HepG2 (cell line): Measurements from ENCODE around the gene ZNF212. TPM values are rescaled to one million over a fixed set of nuclear protein-coding genes. Genes with fewer than 3 reads are reported as not detected.

Source experiments
- ATAC-seq: fragments of 200-7000 bp; cut with Tn5 transposase; 3 replicates; pipeline ENCODE4 v1.9.1; 2020; ENCODE audit warnings: mild to moderate bottlenecking, moderate library complexity
- BruUV-seq: library from RNA; stranded (reverse); fragments of 400-500 nt; replicated peaks from 2 replicates; lab custom pipeline; 2021; lab: Mats Ljungman, UMichigan
- CTCF ChIA-PET: fragments of 300-600 bp; formaldehyde crosslinking; extraction: SDS; loops from one replicate; lab custom pipeline; 2021; ENCODE audit warnings: low total read pairs, inconsistent platforms, low intra/inter-chr PET ratio; lab: Yijun Ruan, JAX
- POLR2A ChIA-PET: fragments of 350-600 bp; sonication (Branson Sonifier 250); formaldehyde crosslinking; loops from one replicate; lab custom pipeline; 2020; ENCODE audit warnings: antibody characterized with exemption, inconsistent platforms; lab: Yijun Ruan, JAX
- DNase-seq: peaks from one replicate; pipeline ENCODE4 v3.0.0-alpha.2; 2015; ENCODE audit warnings: low spot score
- FAIRE-seq: peaks from 3 replicates; lab custom pipeline; 2011; peaks lifted over from hg19 to GRCh38; lab: Jason Lieb, UNC
- H2AFZ ChIP-seq: one replicate; pipeline ENCODE4 v1.6.1; 2011; ENCODE audit warnings: low read length, inconsistent platforms
- H3K27ac ChIP-seq: fragments of 300-600 bp; 3 replicates; pipeline ENCODE4 v1.8.0; 2011; ENCODE audit warnings: mixed run types, mild to moderate bottlenecking, mixed read lengths, low read length, inconsistent platforms; ENCODE audit not compliant: insufficient read depth; ENCODE audit errors: extremely low read length
- H3K27me3 ChIP-seq, 2 experiments: fragments of 200-600 bp in 1 of 2; 2 replicates in 1 of 2; 3 replicates in 1 of 2; pipeline versions ENCODE4 v1.6.0 to v1.8.0; 2011; ENCODE audit warnings: low read length in 2 of 2, mild to moderate bottlenecking in 2 of 2, moderate library complexity in 2 of 2, inconsistent platforms in 1 of 2; ENCODE audit not compliant: insufficient read depth in 2 of 2, control insufficient read depth in 1 of 2
- H3K36me3 ChIP-seq, 2 experiments: fragments of 200-600 bp in 1 of 2; replicated peaks in 1 of 2; 2 replicates in 1 of 2; 3 replicates in 1 of 2; pipeline versions ENCODE4 v1.5.1 to v1.8.0; 2011; ENCODE audit warnings: low read length in 2 of 2, inconsistent platforms in 1 of 2; ENCODE audit not compliant: insufficient read depth in 2 of 2, control insufficient read depth in 1 of 2
- H3K4me1 ChIP-seq: 2 replicates; pipeline ENCODE4 v1.5.1; 2012; ENCODE audit warnings: low read length, inconsistent platforms; ENCODE audit not compliant: insufficient read depth
- H3K4me2 ChIP-seq: 2 replicates; pipeline ENCODE4 v1.6.0; 2011; ENCODE audit warnings: low read depth, low read length, inconsistent platforms
- H3K4me3 ChIP-seq, 3 experiments: fragments of 200-600 bp in 1 of 3; sonication (generic), shearing (Covaris generic) in 1 of 3; replicated peaks in 1 of 3; 2 replicates each; pipeline ENCODE4 v1.5.1; 2011 to 2016; ENCODE audit warnings: low read length in 3 of 3, inconsistent platforms in 2 of 3, low read depth in 2 of 3, mild to moderate bottlenecking in 2 of 3, control low read depth in 1 of 3, mixed read lengths in 1 of 3; ENCODE audit not compliant: insufficient read depth in 1 of 3
- H3K79me2 ChIP-seq: one replicate; pipeline ENCODE4 v1.6.1; 2011; ENCODE audit warnings: low read length, inconsistent platforms; ENCODE audit not compliant: insufficient read depth
- H3K9ac ChIP-seq: 2 replicates; pipeline ENCODE4 v1.6.0; 2011; ENCODE audit warnings: mild to moderate bottlenecking, low read depth, low read length, inconsistent platforms; ENCODE audit not compliant: insufficient read depth
- H3K9me3 ChIP-seq: 2 replicates; pipeline ENCODE4 v1.5.1; 2012; ENCODE audit warnings: mild to moderate bottlenecking, low read length
- H4K20me1 ChIP-seq: 2 replicates; pipeline ENCODE4 v1.6.0; 2011; ENCODE audit warnings: inconsistent platforms, mild to moderate bottlenecking, low read length, moderate library complexity; ENCODE audit not compliant: insufficient read depth
- SP140L ChIP-seq: sonication (generic); formaldehyde crosslinking; IDR thresholded peaks from 2 replicates; pipeline ENCODE4 v1.4.0; 2020; ENCODE audit warnings: missing genetic modification reagents, borderline replicate concordance
- ZBTB42 ChIP-seq: sonication (generic); formaldehyde crosslinking; IDR thresholded peaks from 2 replicates; pipeline ENCODE4 v1.5.0; 2020; ENCODE audit warnings: mild to moderate bottlenecking, missing genetic modification reagents
- ZKSCAN5 ChIP-seq: sonication (generic); formaldehyde crosslinking; IDR thresholded peaks from 2 replicates; pipeline ENCODE4 v1.5.1; 2020; ENCODE audit warnings: mild to moderate bottlenecking, missing genetic modification reagents
- ZNF121 ChIP-seq: sonication (generic); formaldehyde crosslinking; IDR thresholded peaks from 2 replicates; pipeline ENCODE4 v1.5.0; 2020; ENCODE audit warnings: mild to moderate bottlenecking, missing genetic modification reagents
- ZNF446 ChIP-seq: sonication (generic); formaldehyde crosslinking; IDR thresholded peaks from 2 replicates; pipeline ENCODE4 v1.5.0; 2020; ENCODE audit warnings: mild to moderate bottlenecking, missing genetic modification reagents
- ZNF607 ChIP-seq: sonication (generic); formaldehyde crosslinking; IDR thresholded peaks from 2 replicates; pipeline ENCODE4 v1.5.1; 2020; ENCODE audit warnings: missing genetic modification reagents, mild to moderate bottlenecking, borderline replicate concordance
- ZNF816 ChIP-seq: sonication (generic); formaldehyde crosslinking; IDR thresholded peaks from 2 replicates; pipeline ENCODE4 v1.8.0; 2022; ENCODE audit warnings: missing genetic modification reagents, mild to moderate bottlenecking, borderline replicate concordance
- WGBS: methylation state at CpG from one replicate; pipeline ENCODE4 v1.1.6; 2017; ENCODE audit warnings: low lambda C conversion rate; 5-methylcytosine and 5-hydroxymethylcytosine counted together
- in situ Hi-C: cut with HindIII; loops from 2 replicates; pipeline ENCODE4 v1.10.0; 2017; ENCODE audit warnings: low pct_unique_long_range_greater_than_20kb; ENCODE audit not compliant: extremely low pct_ligation_motif_present
- intact Hi-C: fragments of 100-400 bp; cut with micrococcal nuclease; formaldehyde crosslinking; loops from one replicate; pipeline ENCODE4 v1.10.0; 2022; ENCODE audit not compliant: unreplicated experiment
- polyA plus RNA-seq, 8 experiments: library from polyadenylated mRNA; depleted of rRNA in 3 of 8; stranded (reverse) in 7 of 8; unstranded in 1 of 8; fragments of >200 nt; fragmentation: Illumina TruSeq in 4 of 8; extraction: Trizol in 4 of 8; gene quantifications; 2 replicates each; pipeline versions ENCODE4 v1.2.1 to v1.2.3, GENCODE V29; 2011 to 2016; ENCODE audit warnings: low read depth in 4 of 8, missing spikeins in 1 of 8, mixed read lengths in 1 of 8; ENCODE audit not compliant: insufficient read depth in 1 of 8
- total RNA-seq, 5 experiments: library from RNA; depleted of rRNA; stranded (reverse); fragments of >200 nt; fragmentation: Illumina TruSeq; extraction: Trizol; gene quantifications; 2 replicates each; pipeline ENCODE4 v1.2.3, GENCODE V29; 2016; ENCODE audit warnings: low read depth in 1 of 5
- TF ChIP-seq, protein P1 (sequence below): sonication (generic); formaldehyde crosslinking; IDR thresholded peaks from 2 replicates; pipeline ENCODE4 v1.8.1; 2023; ENCODE audit warnings: missing genetic modification reagents, mild to moderate bottlenecking, borderline replicate concordance

ZNF212 gene
- total and polyA plus RNA-seq, 2 of the 13 experiments (the other 11 are each of a cell fraction or from before 2014, with no cell fraction given) = 2.6 to 3.8 TPM

DNA sequence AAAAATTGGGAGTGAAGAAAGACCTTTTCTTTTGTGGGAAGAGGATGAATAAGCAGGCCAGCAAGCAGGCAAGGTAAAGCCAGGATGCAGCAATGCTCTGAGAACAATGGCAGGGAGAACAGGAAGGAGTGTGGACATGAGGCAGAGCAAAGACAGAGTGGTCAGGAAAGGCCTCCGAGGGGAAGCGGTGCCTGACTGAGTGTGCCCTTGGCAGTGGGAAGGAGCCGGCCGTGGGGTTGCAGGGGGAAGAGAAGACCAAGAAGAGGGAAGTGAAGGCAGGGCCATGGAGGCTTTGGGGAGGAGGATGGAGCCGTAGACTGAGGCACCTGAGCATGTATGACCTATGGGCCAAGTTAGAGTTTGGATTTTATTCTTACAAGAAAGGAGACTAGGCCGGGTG, 21.9 kb upstream of the ZNF212 start:
- Histone ChIP-seq H3K9me3 (no peaks in the 10 kb centered on the region), H2AFZ (no peak overlapping the region), H3K4me2 (no peak overlapping the region), H3K4me3 (no peak overlapping the region), H4K20me1 (0 out of 2 replicates have a peak, but pooled peaks cover 3% of the 10 kb centered on the region), H3K27ac (no peak overlapping the region), H3K9ac (no peak overlapping the region), H3K36me3 (peaks cover 25 to 85% of the 10 kb centered on the region in 2 experiments), H3K79me2 (no peaks in the 10 kb centered on the region), H3K4me1 (no peaks in the 10 kb centered on the region), H3K27me3 (no peaks in the 10 kb centered on the region)
- CTCF ChIA-PET = no interaction called here
- in situ Hi-C loops = no loop called here
- DNase-seq = no peak
- POLR2A ChIA-PET = interaction anchor here (0.7 kb wide), 1 partner anchor 58 kb away, joined by 3 read pairs; no protein-coding TSS in a partner anchor
- no peak for TF ChIP-seq ZNF121 (CRISPR knock-in tag)
- TF ChIP-seq, protein P1, sequence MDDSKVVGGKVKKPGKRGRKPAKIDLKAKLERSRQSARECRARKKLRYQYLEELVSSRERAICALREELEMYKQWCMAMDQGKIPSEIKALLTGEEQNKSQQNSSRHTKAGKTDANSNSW (CRISPR knock-in tag) = no peak
- no peak for TF ChIP-seq ZNF446 (CRISPR knock-in tag)
- TF ChIP-seq SP140L (CRISPR knock-in tag) = no peak
- TF ChIP-seq ZNF816 (CRISPR knock-in tag) = no peak
- no peak for TF ChIP-seq ZKSCAN5 (CRISPR knock-in tag)
- no peak for TF ChIP-seq ZNF607
- TF ChIP-seq ZBTB42 (CRISPR knock-in tag) = no peak
- intact Hi-C loops = no loop called here
- over 99% methylated on average over 6 of the region's 6 CpGs for WGBS
- ATAC-seq = no peak
- FAIRE-seq = no peak
- BruUV-seq = no TSS peak
